PC-3 (cell line): ENCODE data around the gene COL9A2.

Source experiments
- EZH2 ChIP-seq: fragments of 300-600 bp; sonication (generic); IDR thresholded peaks from one replicate; pipeline ENCODE4 v1.6.1; 2017; ENCODE audit warnings: antibody characterized with exemption, mild to moderate bottlenecking, low read length; ENCODE audit not compliant: unreplicated experiment
- EZH2phosphoT487 ChIP-seq: fragments of 300-600 bp; sonication (generic); IDR thresholded peaks from 2 replicates; pipeline ENCODE4 v1.6.1; 2018; ENCODE audit warnings: mild to moderate bottlenecking, antibody characterized with exemption, low read length, borderline replicate concordance
- TF ChIP-seq, protein P1 (sequence below): fragments of 300-600 bp; sonication (generic); conservative IDR thresholded peaks from 2 replicates; pipeline ENCODE4 v1.5.1; 2017; ENCODE audit warnings: antibody characterized with exemption, low read depth, mild to moderate bottlenecking, low read length

DNA sequence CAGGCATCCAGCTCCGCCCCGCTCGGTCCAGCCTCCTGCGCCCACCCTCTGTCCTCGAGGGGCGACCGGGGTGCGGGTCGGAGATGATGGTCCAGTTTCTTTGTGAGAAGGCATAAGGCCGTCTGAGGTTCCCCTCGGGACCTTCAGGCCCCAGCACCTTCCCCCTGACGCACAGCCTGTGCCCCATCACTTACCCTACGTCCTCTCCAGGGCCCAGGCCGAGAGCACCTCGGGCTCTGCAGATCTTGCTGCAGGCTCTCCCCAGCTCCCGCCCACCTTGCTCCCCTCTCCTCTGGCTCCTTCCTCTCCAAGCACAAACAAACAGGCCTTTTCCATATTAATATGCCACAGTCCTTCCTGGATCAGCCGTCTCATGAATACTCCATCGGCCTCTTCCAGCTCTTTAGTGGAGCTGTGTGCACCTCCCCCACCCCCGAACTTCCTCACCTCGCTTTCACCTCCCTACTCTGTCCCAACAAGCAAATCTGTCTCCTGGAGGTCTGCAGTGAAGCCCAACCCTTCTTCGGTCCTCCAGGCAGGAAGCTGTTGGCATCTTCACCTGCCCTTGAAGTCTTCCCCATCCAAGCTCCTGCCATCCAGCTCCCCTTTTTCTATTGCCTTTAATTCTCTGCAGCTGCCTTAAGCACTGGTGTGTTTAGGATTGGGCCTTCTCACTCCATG is 448 bp upstream of the COL9A2 start:
- TF ChIP-seq EZH2phosphoT487 (no peak), EZH2 (no peak)
- TF ChIP-seq, protein P1, sequence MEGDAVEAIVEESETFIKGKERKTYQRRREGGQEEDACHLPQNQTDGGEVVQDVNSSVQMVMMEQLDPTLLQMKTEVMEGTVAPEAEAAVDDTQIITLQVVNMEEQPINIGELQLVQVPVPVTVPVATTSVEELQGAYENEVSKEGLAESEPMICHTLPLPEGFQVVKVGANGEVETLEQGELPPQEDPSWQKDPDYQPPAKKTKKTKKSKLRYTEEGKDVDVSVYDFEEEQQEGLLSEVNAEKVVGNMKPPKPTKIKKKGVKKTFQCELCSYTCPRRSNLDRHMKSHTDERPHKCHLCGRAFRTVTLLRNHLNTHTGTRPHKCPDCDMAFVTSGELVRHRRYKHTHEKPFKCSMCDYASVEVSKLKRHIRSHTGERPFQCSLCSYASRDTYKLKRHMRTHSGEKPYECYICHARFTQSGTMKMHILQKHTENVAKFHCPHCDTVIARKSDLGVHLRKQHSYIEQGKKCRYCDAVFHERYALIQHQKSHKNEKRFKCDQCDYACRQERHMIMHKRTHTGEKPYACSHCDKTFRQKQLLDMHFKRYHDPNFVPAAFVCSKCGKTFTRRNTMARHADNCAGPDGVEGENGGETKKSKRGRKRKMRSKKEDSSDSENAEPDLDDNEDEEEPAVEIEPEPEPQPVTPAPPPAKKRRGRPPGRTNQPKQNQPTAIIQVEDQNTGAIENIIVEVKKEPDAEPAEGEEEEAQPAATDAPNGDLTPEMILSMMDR, result no peak
